GM18873 (cell line): ENCODE measurements around the gene SP140L.
"Not testable (repeated sequence)": the region's sequence is repeated elsewhere in the genome, so short reads cannot be mapped to it uniquely, and the experiment has no call there.

Experiments
- ATAC-seq: cut with Tn5 transposase; IDR thresholded peaks from one replicate; pipeline ENCODE4 v1.9.1; 2021; ENCODE audit warnings: mild to moderate bottlenecking, moderate library complexity, moderate number of reproducible peaks; ENCODE audit not compliant: unreplicated experiment, low FRiP score

SP140L gene

GRCh38 chr2:230358305-230358704 is 31.3 kb downstream of the SP140L start:
- ATAC-seq = no peak

GRCh38 chr2:230360028-230360427 is 33.0 kb downstream of the SP140L start:
- ATAC-seq = no peak

- no peak for ATAC-seq
Measured at GRCh38 chr2:230362030-230362691, 35.2 kb downstream of the SP140L start.

- ATAC-seq = no peak
Measured at GRCh38 chr2:230382108-230382507, 55.1 kb downstream of the SP140L start.

- no peak for ATAC-seq
Measured at GRCh38 chr2:230383453-230383852, 56.5 kb downstream of the SP140L start.

- ATAC-seq = no peak
Measured at GRCh38 chr2:230384986-230385385, 58.0 kb downstream of the SP140L start.

- ATAC-seq = no peak
Measured at GRCh38 chr2:230394301-230394700, 67.3 kb downstream of the SP140L start.

GRCh38 chr2:230398698-230399097 is 71.7 kb downstream of the SP140L start:
- not testable (repeated sequence) for ATAC-seq

GRCh38 chr2:230400041-230400440 is 73.0 kb downstream of the SP140L start:
- no peak for ATAC-seq

GRCh38 chr2:230400454-230400853 is 73.5 kb downstream of the SP140L start:
- ATAC-seq = no peak

- ATAC-seq = not testable (repeated sequence)
Measured at GRCh38 chr2:230401026-230401425, 74.0 kb downstream of the SP140L start.

- no peak for ATAC-seq
Measured at GRCh38 chr2:230403746-230404145, 76.8 kb downstream of the SP140L start.

- no peak for ATAC-seq
Measured at GRCh38 chr2:230405824-230406223, 78.8 kb downstream of the SP140L start.

- no peak for ATAC-seq
Measured at GRCh38 chr2:230408244-230408842, 81.3 kb downstream of the SP140L start.

GRCh38 chr2:230409316-230409715 is 82.3 kb downstream of the SP140L start:
- not testable (repeated sequence) for ATAC-seq

GRCh38 chr2:230410263-230410662 is 83.3 kb downstream of the SP140L start:
- no peak for ATAC-seq

- ATAC-seq = no peak
Measured at GRCh38 chr2:230410861-230411569, 84.0 kb downstream of the SP140L start.

GRCh38 chr2:230411570-230412370 is 84.8 kb downstream of the SP140L start:
- ATAC-seq = peak; percentile 38

- no peak for ATAC-seq
Measured at GRCh38 chr2:230412371-230412711, 85.3 kb downstream of the SP140L start.

GRCh38 chr2:230412846-230413245 is 85.9 kb downstream of the SP140L start:
- no peak for ATAC-seq

GRCh38 chr2:230413479-230413878 is 86.5 kb downstream of the SP140L start:
- no peak for ATAC-seq
